HK-2 (cell line): ENCODE data around the gene SIAH3.

Experiments
- DNase-seq: peaks from one replicate; pipeline ENCODE4 v3.0.0-alpha.2; 2018; ENCODE audit not compliant: unreplicated experiment

The SIAH3 gene

GRCh38 chr13:45863709-45864590 lies 12.4 kb upstream of the SIAH3 start:
- no peak for DNase-seq

GRCh38 chr13:45861322-45861721 lies 9.8 kb upstream of the SIAH3 start:
- no peak for DNase-seq

- DNase-seq: no peak
These were observed 8.7 kb upstream of the SIAH3 start for GRCh38 chr13:45860240-45860639.

- no peak for DNase-seq
These were observed 8.2 kb upstream of the SIAH3 start for GRCh38 chr13:45859705-45860104.

GRCh38 chr13:45852494-45852893 lies 941 bp upstream of the SIAH3 start:
- DNase-seq: no peak

- no peak for DNase-seq
These were observed 403 bp upstream of the SIAH3 start for GRCh38 chr13:45851956-45852355.

GRCh38 chr13:45850027-45850613 lies 1.4 kb downstream of the SIAH3 start:
- no peak for DNase-seq

GRCh38 chr13:45849408-45849807 lies 2.1 kb downstream of the SIAH3 start:
- DNase-seq: no peak

- peak; percentile 19 for DNase-seq
These were observed 3.9 kb downstream of the SIAH3 start for GRCh38 chr13:45847554-45848224.

- DNase-seq: no peak
These were observed 4.9 kb downstream of the SIAH3 start for GRCh38 chr13:45846681-45847080.

- DNase-seq: no peak
These were observed 13.3 kb downstream of the SIAH3 start for GRCh38 chr13:45838171-45838745.

- no peak for DNase-seq
These were observed 14.4 kb downstream of the SIAH3 start for GRCh38 chr13:45837111-45837510.

GRCh38 chr13:45834411-45834994 lies 17.1 kb downstream of the SIAH3 start:
- DNase-seq: no peak

GRCh38 chr13:45833663-45834375 lies 17.7 kb downstream of the SIAH3 start:
- peak; percentile 33 for DNase-seq

- DNase-seq: no peak
These were observed 18.3 kb downstream of the SIAH3 start for GRCh38 chr13:45833242-45833641.

- no peak for DNase-seq
These were observed 19.7 kb downstream of the SIAH3 start for GRCh38 chr13:45831851-45832250.

- no peak for DNase-seq
These were observed 21.4 kb downstream of the SIAH3 start for GRCh38 chr13:45830121-45830520.

GRCh38 chr13:45828256-45828968 lies 23.1 kb downstream of the SIAH3 start:
- no peak for DNase-seq

- no peak for DNase-seq
These were observed 24.2 kb downstream of the SIAH3 start for GRCh38 chr13:45827318-45827717.

GRCh38 chr13:45826731-45827130 lies 24.8 kb downstream of the SIAH3 start:
- DNase-seq: no peak

- DNase-seq: no peak
These were observed 26.2 kb downstream of the SIAH3 start for GRCh38 chr13:45825387-45825650.
